Measurements from ENCODE around the gene PXDN. TPM values are rescaled to one million over a fixed set of nuclear protein-coding genes. Genes with fewer than 3 reads are reported as not detected.
"Not testable (repeated sequence)": the region's sequence is repeated elsewhere in the genome, so short reads cannot be mapped to it uniquely, and the experiment has no call there.

PXDN gene
- total RNA-seq, 2 donors from 2014 or later, result 3.4 to 3.6 TPM

DNA sequence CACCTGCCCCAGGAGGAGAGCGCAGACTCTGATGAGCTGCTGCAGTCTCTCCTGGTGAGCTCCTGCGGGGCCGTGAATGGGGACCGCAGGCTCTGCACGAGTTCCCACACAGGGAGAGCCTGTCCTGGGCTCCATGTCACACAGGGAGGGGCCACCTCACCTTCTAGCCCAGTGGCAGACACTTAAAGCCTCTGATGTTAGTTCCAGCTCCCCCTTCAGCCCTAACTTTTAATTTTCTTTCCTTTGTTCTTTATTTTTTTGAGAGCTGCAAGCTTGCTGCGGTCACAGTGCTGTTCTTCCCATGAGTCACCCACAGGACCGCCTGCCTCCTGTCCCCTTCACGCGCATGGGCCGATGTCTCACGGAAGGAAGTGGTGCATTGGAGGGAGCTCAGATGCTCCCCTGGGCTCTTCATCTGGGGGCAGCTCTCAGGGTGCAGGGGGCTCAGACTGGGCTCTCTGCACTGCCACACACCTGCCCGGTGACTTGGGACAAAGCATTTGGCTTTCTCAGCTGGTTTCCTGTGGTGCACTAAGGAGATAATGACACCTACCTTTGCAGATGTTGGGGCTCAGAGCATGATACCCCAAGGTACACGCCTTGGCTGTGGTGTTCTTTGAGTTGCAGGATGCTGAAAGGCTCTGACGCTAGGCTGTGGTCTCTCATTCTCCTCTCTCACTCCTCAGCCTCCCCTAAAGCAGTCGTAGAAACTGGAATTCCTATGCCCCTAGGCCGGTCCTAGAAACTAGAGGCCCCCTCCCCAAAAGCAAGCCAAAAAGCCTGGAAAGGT, 37.2 kb upstream of the PXDN start:
- peak; percentile 75 for ATAC-seq

DNA sequence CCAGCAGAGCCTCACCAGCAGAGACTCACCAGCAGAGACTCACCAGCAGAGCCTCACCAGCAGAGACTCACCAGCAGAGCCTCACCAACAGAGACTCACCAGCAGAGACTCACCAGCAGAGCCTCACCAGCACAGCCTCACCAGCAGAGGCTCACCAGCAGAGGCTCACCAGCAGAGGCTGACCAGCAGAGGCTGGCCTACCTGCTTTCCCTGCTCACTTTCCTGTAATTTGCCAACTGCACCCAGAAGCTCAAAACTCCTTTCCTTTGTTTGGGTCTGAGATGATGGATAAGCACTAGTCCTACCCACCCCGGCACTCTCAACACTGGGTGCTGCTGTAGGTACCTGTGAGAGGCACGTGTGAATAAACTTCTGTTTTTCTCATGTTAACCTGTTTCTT, 36.4 kb upstream of the PXDN start:
- Mint-ChIP-seq H3K36me3 (no peaks in the 10 kb centered on the region), H3K4me1 (ENCODE audit: low read depth in 2 of 2) (peaks cover 4 to 6% of the 10 kb centered on the region in 2 donors), H3K27me3 (peaks cover 0 to 20% of the 10 kb centered on the region in 2 donors), H3K9me3 (no peaks in the 10 kb centered on the region), H3K4me3 (no peak overlapping the region), H3K27ac (no peak overlapping the region)
- ATAC-seq, result no peak
- no peak for DNase-seq (ENCODE audit: low spot score)

More for the DNA sequence above, 37.2 kb upstream of the PXDN start:
- H3K27ac Mint-ChIP-seq, result peak overlapping the region in 1 of 2 donors; percentile 34
- no peak for DNase-seq (ENCODE audit: low spot score)
- peaks cover 0 to 20% of the 10 kb centered on the region in 2 donors for H3K27me3 Mint-ChIP-seq
- H3K4me3 Mint-ChIP-seq, result peak overlapping the region; percentile 58
- no peaks in the 10 kb centered on the region for H3K9me3 Mint-ChIP-seq
- no peaks in the 10 kb centered on the region for H3K36me3 Mint-ChIP-seq
- peaks cover 4 to 6% of the 10 kb centered on the region in 2 donors for H3K4me1 Mint-ChIP-seq (ENCODE audit: low read depth in 2 of 2)

DNA sequence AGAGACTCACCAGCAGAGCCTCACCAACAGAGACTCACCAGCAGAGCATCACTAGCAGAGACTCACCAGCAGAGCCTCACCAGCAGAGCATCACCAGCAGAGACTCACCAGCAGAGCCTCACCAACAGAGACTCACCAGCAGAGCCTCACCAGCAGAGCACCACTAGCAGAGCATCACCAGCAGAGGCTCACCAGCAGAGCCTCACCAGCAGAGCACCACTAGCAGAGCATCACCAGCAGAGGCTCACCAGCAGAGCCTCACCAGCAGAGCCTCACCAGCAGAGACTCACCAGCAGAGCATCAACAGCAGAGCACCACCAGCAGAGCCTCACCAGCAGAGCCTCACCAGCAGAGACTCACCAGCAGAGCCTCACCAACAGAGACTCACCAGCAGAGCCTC, 35.7 kb upstream of the PXDN start:
- not testable (repeated sequence) for H3K36me3 Mint-ChIP-seq; ATAC-seq; H3K27ac Mint-ChIP-seq; DNase-seq (ENCODE audit: low spot score); H3K4me1 Mint-ChIP-seq (ENCODE audit: low read depth in 2 of 2); H3K9me3 Mint-ChIP-seq; H3K4me3 Mint-ChIP-seq
- H3K27me3 Mint-ChIP-seq, result peaks cover 0 to 18% of the 10 kb centered on the region in 2 donors

DNA sequence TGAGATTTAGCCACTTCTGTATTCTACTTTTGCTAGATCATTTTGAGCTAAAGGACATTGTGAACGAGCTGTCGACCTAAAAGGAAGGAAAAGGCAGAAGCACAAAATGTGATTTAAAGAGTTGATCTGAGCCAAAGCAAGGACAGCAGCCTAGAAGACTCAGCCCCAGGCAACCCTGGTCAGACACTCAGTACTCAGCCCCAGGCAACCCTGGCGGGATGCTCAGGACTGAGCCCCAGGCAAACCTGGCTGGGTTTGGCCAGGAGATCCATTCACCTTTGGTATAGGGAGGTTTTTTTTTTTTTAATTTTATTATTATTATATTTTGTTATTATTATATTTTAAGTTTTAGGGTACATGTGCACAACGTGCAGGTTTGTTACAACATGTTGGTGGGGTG, 34.3 kb upstream of the PXDN start:
- Mint-ChIP-seq H3K27me3 (peaks cover 0 to 16% of the 10 kb centered on the region in 2 donors), H3K36me3 (no peaks in the 10 kb centered on the region), H3K4me1 (ENCODE audit: low read depth in 2 of 2) (peaks cover 4 to 6% of the 10 kb centered on the region in 2 donors), H3K9me3 (no peaks in the 10 kb centered on the region), H3K4me3 (no peak overlapping the region), H3K27ac (no peak overlapping the region)
- DNase-seq (ENCODE audit: low spot score) (no peak), ATAC-seq (no peak)

DNA sequence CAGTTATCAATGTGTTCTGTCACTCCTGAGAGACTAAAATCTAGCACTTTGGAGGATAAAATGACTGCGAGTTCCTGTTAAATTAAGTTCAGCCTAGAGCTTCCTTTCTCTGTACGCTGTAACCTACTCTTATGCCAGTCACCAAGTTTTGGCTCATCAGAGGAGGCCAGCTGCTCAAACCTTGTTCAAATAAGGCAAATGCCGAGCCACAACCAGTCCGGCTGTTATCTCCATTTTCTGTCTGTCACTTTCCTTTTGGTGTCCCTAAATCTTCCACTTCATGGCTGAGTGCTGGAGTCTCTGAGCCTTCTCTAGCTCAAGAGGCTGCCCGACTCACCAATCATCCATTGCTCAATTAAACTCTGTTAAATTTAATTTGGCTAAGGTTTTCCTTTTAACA, 33.5 kb upstream of the PXDN start:
- H3K9me3 Mint-ChIP-seq, result no peaks in the 10 kb centered on the region
- peak overlapping the region; percentile 2 for H3K4me3 Mint-ChIP-seq
- no peak overlapping the region for H3K27ac Mint-ChIP-seq
- peaks cover 0 to 15% of the 10 kb centered on the region in 2 donors for H3K27me3 Mint-ChIP-seq
- no peaks in the 10 kb centered on the region for H3K36me3 Mint-ChIP-seq
- peaks cover 4 to 6% of the 10 kb centered on the region in 2 donors for H3K4me1 Mint-ChIP-seq (ENCODE audit: low read depth in 2 of 2)
- DNase-seq (ENCODE audit: low spot score) (no peak), ATAC-seq (no peak)

DNA sequence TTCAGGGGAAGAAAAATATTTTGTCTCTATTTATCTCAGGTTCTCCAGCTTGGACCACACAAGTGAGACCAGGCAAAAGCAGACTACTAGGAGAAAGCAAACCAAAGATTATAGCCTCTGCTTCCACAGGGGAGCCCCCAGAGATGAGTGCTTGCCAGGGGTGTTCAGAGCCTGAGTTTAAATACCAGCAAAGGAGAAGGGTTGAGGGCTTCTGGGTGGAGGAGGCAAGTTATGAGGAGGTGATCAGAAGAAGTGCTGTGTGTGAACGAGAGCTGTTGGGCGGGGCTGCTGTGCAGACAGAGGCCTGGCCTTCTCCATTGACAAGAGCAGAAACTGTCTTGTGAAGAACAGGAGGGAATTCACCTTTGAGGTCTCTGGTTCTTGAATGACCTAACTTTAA, 32.8 kb upstream of the PXDN start:
- ATAC-seq (no peak), DNase-seq (ENCODE audit: low spot score) (no peak)
- peaks cover 4 to 6% of the 10 kb centered on the region in 2 donors for H3K4me1 Mint-ChIP-seq (ENCODE audit: low read depth in 2 of 2)
- H3K9me3 Mint-ChIP-seq, result no peaks in the 10 kb centered on the region
- H3K36me3 Mint-ChIP-seq, result no peaks in the 10 kb centered on the region
- no peak overlapping the region for H3K27ac Mint-ChIP-seq
- peaks cover 0 to 8% of the 10 kb centered on the region in 2 donors for H3K27me3 Mint-ChIP-seq
- no peak overlapping the region for H3K4me3 Mint-ChIP-seq

DNA sequence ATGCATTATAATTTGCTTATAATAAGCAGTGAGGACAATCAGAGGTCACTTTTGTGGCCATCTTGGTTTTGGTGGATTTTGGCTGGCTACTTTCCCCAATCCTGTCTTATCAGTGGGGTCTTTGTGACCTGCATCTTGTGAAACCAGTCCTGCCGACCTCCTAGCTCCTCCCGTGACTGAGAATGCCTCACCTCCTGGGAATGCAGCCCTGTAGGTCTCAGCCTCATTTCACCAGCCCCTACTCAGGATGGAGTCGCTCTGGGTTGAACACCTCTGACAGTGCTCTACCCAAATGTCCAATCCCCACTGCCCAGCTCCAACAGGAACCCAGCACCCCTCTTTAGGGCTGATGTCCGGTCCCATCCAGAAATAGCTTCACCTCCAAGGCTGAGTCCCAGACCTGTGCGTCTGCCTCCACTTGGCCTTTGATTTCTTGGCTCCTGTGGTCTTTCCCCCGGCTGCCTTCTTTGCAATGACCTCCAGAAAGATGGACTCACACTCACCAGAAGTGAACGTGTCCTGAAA, 31.3 kb upstream of the PXDN start:
- DNase-seq (ENCODE audit: low spot score), result no peak
- Mint-ChIP-seq H3K27me3 (peaks cover 0 to 4% of the 10 kb centered on the region in 2 donors), H3K27ac (no peak overlapping the region), H3K4me1 (ENCODE audit: low read depth in 2 of 2) (no peaks in the 10 kb centered on the region), H3K4me3 (no peak overlapping the region), H3K9me3 (no peaks in the 10 kb centered on the region), H3K36me3 (no peaks in the 10 kb centered on the region)
- no peak for ATAC-seq

DNA sequence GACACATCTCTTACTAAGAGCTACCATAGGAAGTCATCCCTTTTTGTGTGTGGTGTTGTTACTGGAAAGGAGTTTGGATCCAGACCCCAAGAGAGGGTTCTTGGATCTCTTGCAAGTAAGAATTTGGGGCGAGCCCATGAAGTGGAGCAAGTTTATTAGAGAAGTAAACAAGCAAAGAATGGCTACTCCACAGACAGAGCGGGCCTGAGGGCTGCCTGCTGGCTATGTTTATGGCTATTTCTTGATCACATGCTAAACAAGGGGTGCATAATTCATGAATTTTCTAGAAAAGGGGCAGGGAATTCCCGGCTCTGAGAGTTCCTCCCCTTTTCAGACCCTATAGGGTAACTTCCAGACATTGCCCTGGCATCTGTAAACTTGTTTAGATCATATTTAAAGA, 30.6 kb upstream of the PXDN start:
- no peaks in the 10 kb centered on the region for H3K4me1 Mint-ChIP-seq (ENCODE audit: low read depth in 2 of 2)
- ATAC-seq (no peak), DNase-seq (ENCODE audit: low spot score) (no peak)
- no peak overlapping the region for H3K4me3 Mint-ChIP-seq
- H3K27me3 Mint-ChIP-seq, result peaks cover 0 to 4% of the 10 kb centered on the region in 2 donors
- no peaks in the 10 kb centered on the region for H3K9me3 Mint-ChIP-seq
- H3K36me3 Mint-ChIP-seq, result no peaks in the 10 kb centered on the region
- no peak overlapping the region for H3K27ac Mint-ChIP-seq

DNA sequence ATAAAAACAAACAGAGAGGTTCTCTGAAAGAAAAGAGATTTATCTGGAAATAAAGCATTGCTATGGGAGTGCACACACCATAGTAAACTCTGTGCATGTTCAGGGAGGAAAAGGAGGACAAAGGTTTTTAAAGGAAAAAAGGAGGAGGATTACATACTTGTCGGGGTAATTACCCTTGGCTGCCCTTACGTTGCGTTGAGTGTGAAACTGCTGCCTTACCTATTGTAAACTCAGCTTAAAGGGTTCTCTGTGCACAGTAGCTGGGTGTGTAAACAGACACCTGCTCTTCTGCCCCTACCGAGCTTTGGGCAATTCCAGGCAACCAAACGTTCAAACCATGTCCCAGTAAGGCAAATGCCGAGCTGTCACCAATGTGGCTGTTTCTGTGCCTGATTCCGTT, 29.6 kb upstream of the PXDN start:
- ATAC-seq, result no peak
- Mint-ChIP-seq H3K4me3 (no peak overlapping the region), H3K4me1 (ENCODE audit: low read depth in 2 of 2) (peaks cover 0 to 2% of the 10 kb centered on the region in 2 donors), H3K9me3 (no peaks in the 10 kb centered on the region), H3K36me3 (no peaks in the 10 kb centered on the region), H3K27me3 (peaks cover 0 to 6% of the 10 kb centered on the region in 2 donors), H3K27ac (no peak overlapping the region)
- DNase-seq (ENCODE audit: low spot score), result no peak

DNA sequence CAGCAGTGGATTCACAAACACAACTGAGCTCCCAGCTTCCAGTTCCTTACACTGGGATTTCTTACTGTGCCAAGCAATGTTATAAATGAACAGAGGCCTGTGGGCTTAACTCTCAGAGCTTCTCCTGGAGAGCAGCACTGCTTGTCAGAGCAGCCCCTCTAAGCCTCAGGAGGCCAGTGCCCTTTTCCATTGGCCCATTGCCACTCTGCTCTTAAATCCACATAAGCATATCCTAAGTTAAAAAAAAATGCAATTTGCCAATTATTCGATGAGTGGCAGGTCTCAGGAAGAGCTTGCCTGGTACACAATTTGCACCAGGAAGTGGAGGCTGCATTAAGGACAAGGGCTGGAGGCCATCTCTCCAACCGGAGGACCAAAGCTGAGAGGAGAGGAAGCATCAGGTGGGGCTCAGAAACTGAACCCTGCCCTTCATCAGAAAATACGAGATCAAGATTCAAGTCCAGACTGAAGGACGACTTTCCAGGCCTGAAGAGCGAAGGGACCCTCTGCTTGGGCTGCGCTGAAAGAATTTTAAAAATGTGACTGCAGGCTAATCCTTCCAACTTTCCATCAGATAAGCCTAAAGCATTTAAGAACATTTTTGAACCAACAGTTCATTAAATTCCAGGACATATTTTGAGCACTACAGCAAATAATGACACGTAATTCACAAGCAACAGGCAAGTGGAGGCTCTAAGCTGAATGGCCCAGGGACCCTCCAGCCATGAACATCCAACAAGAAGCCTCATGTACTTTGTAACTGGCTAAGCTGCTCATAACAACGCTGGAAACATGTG, 28.4 kb upstream of the PXDN start:
- H3K9me3 Mint-ChIP-seq, result no peaks in the 10 kb centered on the region
- peaks cover 0 to 5% of the 10 kb centered on the region in 2 donors for H3K27me3 Mint-ChIP-seq
- H3K36me3 Mint-ChIP-seq, result no peaks in the 10 kb centered on the region
- no peak for ATAC-seq
- no peak for DNase-seq (ENCODE audit: low spot score)
- peaks cover 0 to 2% of the 10 kb centered on the region in 2 donors for H3K4me1 Mint-ChIP-seq (ENCODE audit: low read depth in 2 of 2)
- H3K4me3 Mint-ChIP-seq, result no peak overlapping the region
- no peak overlapping the region for H3K27ac Mint-ChIP-seq

DNA sequence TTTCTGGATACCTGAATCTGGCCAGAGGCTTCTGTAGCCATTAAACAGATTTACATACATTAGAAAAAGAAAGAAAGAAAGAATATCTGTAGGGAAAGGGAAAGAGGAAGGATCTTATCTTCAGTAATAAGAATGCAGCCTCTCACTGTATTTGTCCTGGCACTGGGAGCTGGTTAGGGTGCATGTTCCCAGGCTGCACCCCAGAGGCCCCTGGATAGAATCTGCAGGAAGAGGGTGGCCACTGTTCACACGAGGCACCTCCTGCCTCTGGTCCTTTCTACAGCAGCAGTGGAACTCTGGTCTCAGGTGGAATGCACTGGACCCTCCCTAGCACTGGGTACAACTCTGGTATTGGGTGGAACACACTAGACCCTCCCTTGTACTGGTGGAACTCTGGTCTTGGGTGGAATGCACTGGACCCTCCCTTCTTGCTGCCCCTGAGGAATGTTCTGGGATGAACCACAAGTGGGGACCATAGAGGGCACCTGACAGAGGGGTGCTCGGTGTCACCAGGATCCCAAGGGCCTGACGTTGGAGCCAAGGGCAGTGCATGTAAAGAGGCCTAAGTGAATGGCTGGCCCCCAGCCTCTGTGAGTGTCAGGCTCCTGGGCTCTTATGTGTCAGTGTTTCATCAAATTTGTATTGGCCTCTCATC, 27.4 kb upstream of the PXDN start:
- Mint-ChIP-seq H3K4me1 (ENCODE audit: low read depth in 2 of 2) (peaks cover 0 to 2% of the 10 kb centered on the region in 2 donors), H3K4me3 (no peak overlapping the region), H3K9me3 (no peaks in the 10 kb centered on the region), H3K27ac (no peak overlapping the region), H3K36me3 (no peaks in the 10 kb centered on the region), H3K27me3 (peaks cover 0 to 5% of the 10 kb centered on the region in 2 donors)
- DNase-seq (ENCODE audit: low spot score), result no peak
- no peak for ATAC-seq

DNA sequence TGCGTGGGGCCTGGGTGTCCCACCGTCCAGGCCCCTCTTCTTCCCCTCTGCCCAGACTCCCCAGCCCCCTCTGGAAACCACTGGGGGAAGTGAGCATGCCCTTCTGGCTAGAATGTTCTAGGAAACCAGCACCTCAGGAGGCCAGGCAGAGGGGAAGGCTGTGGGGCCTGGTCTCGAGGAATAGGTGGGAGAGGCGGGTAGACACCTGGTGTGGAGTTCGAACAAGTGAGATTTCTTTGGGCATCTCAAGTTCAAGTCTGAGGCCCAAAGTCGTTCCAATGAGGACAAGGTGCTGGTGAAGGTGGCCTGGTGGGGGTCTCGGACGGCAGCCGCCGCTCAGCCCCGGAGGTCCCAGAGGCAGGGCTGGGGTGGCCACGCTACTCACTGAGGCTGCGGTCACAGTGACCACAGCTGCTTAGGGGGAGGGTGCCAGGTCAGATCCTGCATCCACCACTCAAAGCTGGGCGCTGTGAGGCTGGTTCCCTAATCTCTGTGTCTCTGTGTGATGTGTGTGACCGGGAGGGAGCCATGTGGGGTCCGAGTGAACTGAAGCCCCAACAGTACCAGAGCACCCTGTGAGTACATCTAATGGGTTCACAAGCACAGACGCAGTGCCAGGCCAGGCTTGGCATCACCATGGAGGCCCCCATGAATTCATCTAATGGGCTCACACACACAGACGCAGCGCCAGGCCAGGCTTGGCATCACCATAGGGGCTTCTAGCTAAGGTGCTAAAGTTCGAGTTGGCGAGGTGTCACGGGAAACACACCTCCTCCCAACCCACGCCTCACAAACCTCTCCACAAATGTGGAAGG, 26.5 kb upstream of the PXDN start:
- ATAC-seq (peak in 1 of 2 donors; percentile 2), DNase-seq (ENCODE audit: low spot score) (no peak)
- Mint-ChIP-seq H3K9me3 (no peaks in the 10 kb centered on the region), H3K36me3 (no peaks in the 10 kb centered on the region), H3K4me3 (no peak overlapping the region), H3K27me3 (peaks cover 0 to 7% of the 10 kb centered on the region in 2 donors), H3K27ac (no peak overlapping the region), H3K4me1 (ENCODE audit: low read depth in 2 of 2) (peaks cover 0 to 2% of the 10 kb centered on the region in 2 donors)
